Measurements from ENCODE around the gene LINGO3.

GRCh38 chr19:2259336-2259735 is 48.6 kb downstream of the LINGO3 start:
- no peak for TF ChIP-seq POLR2A (IDR thresholded peaks at IDR 0.05)
- no peak for TF ChIP-seq CTCF (IDR thresholded peaks at IDR 0.05)
- TF ChIP-seq POLR2AphosphoS5 (IDR thresholded peaks at IDR 0.05; ENCODE audit: insufficient read depth in 1 of 2, low read depth in 1 of 2) = no peak
